Skeletal muscle cell (primary cell): ENCODE results near the gene PRXL2B.
A peak's percentile ranks its signal among the peaks of the same experiment; 100 is the strongest.

Source experiments
- DNase-seq: peaks from one replicate; pipeline ENCODE4 v3.0.0-alpha.2; 2010; ENCODE audit warnings: low read depth
- H3K4me3 ChIP-seq: 2 replicates; pipeline ENCODE4 v1.5.1; 2011; ENCODE audit warnings: low read depth, mild to moderate bottlenecking, control low read depth, low read length, moderate library complexity

Gene PRXL2B

DNA sequence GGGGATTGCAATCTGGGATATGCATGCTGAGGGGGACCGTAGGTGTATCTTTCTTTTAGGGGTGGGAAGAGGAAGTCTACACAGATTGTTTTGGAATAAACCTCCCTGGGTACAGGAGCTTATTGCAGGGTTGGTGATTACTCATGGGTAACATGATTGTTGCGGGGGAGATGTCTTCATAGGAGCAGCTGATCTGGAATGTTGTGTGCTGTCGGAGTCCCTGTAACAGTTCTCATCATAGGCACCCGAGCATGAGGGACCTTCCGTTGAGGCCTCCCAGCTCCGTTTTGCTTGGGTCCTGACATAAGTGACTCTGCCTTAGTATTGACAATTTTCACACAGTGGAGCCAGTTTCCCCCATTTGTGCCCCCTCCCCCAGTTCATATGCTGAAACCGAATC is 4.2 kb upstream of the PRXL2B start:
- no peak for DNase-seq
- H3K4me3 ChIP-seq = no peak overlapping the region

DNA sequence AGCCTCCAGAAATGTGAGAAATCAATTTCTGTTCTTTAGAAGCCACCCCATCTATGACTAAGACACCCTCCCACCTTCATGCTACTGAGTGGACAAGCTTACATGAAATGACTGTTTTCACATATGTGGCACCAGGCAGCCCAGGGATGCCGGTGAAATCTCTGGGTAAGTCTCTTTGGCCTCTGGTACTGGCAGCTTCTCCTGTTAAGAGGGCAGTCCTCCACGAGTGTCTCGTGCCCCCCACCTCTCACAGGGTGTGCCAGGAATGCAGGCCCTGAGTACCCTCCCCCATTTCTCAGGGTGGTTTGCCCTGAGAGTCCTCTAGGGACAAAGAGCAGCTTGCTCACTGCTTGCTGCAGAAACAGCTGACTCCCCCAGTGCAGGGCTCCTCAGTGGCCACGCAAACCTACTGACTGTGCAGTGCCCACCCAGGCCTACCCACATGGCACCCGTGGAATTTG is 3.2 kb upstream of the PRXL2B start:
- DNase-seq = no peak
- no peak overlapping the region for H3K4me3 ChIP-seq

DNA sequence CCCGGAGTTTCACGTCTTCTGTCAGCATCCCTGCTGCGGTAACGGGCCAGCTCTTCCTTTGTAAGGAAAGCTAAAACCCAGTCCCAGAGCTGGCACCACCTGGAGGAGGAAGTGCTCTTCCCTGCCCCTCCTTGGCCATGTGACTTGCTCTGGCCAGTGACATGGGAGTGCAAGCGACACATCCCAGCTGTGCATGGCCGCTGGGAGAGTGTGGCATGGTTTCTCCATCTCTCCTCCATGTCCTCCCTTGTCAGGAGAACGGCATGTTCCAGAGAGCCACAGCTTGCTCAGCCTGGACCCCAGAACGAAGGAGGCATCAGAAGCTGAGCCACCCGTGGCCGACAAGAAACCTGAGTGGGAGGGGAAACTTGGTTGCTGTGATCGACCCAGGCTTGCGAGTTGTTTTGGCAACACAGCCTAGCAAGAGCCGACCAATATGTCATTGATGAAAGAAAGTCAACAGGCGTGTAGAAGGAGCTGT is 2.7 kb upstream of the PRXL2B start:
- H3K4me3 ChIP-seq = no peak overlapping the region
- no peak for DNase-seq

DNA sequence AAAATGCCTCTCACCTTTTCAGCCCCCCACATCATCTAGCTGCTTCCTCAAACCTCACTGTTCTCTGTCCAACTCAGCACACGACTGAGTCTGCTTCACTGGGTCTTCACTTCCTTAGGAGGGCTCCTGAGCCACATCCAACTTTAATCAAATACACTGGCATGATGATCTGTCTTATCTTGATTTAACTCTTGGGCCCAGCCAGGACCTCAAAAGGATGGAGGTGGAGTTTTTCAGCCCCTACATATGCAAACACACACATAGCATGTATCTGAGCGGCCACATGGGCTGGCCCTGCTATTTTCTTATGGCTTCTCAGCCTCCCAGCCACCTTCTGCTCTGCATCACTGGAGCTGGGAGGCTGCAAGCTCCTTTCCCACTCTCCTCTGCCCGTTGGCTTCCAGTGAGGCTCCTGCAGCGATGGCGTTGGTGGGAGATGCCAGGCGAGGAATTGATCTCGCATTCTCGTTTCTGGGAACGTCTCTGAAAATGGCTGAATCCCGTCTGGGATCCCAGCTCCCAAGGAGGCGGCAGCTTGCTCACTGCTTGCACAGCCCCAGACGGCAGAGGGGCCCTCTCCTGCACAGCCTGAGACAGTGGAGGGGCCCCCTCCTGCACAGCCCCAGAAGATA is 1.8 kb upstream of the PRXL2B start:
- DNase-seq = no peak
- H3K4me3 ChIP-seq = peak overlapping the region; percentile 77

DNA sequence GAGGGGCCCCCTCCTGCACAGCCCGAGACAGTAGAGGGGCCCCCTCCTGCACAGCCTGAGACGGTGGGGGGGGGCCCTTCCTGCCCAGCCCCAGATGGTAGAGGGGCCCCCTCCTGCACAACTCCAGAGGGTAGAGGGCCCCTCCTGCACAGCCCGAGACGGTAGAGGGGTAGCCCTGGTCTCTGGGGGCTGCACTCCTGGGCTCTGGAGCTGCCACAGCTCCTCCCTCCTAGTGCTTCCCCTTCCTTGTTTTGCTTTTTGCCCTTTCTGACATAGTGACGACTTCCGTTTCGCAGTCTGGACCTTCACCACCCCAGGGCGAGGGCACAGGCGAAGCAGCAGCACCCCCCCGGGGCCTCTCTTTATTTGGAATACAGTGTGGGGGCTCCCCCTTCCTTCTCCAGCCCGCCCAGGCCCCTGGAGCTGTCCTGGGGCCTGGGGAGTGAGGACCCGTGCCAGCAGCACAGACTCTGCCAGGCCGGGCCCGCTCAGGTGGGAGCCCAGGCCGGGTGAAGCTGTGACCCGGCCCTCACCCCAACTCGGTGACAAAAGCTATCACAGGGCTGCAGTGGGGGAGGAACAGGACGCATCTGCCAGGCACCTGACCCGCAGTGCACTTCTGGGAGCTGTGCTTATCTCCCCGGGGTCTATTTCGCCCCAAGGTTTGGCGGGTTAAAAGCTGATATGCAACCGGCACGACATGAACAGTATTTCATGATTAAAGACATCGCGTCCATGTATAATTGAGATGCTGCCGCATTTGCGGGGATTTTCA is 1.1 kb upstream of the PRXL2B start:
- peak overlapping the region; percentile 77 for H3K4me3 ChIP-seq
- DNase-seq = no peak

DNA sequence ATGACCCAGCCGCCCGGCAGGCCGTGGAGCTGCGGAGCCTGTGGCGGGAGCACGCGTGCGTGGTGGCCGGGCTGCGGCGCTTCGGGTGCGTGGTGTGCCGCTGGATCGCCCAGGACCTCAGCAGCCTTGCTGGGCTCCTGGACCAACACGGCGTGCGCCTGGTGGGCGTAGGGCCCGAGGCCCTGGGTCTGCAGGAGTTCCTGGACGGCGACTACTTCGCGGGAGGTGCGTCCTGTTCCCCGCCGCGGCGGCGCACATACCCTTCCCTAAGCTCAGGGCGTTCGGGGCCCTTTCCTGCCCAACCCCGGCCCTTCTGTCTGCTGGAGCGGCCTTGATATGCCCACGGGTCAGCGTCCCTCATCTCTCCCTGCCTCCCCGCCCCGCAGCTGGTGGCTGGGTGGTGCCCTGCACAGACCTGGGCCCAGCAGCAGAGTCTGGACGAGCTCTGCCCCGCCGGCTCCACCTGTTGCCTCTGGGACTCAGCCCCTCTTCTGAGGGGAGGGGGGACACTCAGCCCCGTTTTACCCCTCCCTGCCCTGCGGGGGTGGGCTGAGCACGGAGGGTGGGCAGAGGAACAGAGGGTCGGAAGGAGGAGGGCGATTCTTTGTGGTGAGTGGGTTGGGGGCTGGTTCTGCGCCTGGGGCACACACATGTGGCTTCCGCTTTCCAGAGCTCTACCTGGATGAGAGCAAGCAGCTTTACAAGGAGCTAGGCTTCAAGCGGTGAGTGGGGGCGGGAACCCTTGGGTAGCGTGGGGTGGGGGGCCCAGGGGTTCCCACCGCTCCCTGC is 688 bp downstream of the PRXL2B start:
- H3K4me3 ChIP-seq = peak overlapping the region; percentile 77
- DNase-seq = no peak

DNA sequence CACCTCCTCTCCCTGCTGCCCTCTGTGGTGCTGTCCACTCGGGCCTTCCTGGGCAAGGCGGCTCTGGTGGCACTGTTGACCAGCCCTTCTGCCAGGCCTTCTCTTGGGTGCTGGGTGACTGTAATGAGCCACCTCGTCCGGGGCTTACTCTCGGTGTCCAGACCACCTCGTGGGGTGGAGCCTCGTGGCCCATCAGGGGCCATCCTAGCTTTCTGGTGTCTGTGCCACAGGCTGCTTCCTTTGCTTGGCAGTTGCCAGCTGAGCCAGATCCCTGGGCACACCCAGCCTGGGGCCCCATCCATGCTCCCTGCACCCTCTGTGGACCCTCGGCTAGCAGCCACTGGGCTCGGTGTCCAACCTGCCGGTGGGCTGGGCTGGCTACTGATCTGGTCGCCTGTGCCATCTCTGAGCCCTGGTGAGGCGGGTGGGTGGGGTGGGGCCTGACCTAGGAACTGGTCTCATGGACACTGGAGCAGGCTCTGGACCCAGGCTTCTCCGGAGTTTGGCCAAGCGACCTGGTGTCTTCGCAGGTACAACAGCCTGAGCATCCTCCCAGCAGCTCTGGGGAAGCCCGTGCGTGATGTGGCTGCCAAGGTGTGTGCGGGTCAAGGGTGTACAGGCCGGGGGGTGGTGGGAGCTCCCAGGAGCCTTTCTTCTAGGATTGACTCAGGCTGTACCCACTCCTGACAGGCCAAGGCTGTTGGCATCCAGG is 1.4 kb downstream of the PRXL2B start:
- no peak for DNase-seq
- H3K4me3 ChIP-seq = peak overlapping the region; percentile 77

DNA sequence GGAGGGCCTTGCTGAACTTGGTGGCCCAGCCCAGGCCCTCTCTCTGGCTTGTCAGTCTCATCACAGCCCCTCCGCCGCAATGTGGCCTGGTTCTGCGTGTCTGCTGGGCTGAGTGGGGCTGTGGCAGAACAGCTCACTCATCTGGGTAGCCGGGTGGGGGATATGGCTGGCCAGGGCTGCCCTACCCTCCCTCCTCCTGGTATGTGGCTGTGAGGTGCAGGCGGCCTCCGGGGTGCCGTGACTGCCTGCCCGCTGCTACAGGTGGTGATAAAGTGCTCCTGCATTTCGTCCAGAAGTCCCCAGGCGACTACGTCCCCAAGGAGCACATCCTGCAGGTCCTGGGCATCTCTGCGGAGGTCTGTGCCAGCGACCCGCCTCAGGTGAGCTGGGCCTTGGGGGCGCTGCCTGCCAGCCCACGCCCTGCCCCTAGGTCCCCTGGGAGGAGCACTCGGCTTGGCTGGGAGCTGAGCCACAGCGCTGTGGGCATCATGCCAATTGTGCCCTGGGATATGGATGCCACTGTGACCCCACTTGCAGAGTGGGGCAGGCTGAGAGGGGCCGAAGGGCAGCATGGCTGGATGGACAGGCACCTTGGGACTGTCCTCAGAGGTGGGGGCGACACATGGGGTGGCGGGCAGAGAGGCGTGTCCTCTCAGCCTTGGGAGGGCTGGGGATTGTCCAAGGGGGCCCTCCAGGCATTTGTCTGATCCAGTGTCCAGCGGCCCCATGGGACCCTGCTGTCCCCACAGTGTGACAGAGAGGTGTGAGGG is 2.3 kb downstream of the PRXL2B start:
- no peak overlapping the region for H3K4me3 ChIP-seq
- DNase-seq = no peak

DNA sequence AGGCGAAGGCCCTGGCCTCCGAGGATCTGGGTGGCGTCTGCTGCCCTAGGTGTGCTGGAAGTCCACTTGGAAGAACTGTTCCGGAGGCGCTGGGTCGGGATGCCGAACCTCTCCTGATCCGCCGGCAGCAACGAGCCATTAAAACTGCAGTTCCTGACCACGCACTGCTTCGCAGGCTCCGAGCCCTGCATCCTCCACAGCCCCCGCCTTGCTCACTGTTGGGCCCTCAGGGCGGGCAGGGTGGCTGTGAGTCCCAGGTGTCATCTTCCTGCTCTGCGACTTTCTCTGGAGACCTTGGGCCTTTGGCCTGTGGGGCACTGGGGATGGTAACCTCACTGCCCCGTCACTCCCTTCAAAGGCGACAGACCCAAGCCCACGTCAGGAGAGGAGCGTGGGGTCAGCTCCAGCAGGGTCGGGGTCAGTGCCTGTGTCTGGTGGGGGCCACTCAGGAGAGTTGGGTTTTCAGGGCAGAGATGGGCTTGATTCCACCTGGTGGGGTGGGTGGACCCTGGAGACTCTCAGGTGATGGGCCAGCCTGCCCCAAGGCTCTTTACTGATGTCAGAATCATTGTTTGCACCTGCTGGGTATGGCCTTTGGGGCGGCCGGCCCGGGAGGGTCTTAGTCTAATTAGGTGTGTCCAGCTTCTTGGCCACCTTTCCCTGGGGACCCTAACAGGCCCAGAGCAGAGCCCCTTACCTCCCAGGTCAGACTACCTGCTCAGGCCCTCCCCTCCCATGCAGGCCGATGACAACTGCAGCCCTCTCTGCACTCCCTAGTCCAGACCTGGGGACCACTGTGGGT is 3.1 kb downstream of the PRXL2B start:
- no peak overlapping the region for H3K4me3 ChIP-seq
- DNase-seq = no peak

DNA sequence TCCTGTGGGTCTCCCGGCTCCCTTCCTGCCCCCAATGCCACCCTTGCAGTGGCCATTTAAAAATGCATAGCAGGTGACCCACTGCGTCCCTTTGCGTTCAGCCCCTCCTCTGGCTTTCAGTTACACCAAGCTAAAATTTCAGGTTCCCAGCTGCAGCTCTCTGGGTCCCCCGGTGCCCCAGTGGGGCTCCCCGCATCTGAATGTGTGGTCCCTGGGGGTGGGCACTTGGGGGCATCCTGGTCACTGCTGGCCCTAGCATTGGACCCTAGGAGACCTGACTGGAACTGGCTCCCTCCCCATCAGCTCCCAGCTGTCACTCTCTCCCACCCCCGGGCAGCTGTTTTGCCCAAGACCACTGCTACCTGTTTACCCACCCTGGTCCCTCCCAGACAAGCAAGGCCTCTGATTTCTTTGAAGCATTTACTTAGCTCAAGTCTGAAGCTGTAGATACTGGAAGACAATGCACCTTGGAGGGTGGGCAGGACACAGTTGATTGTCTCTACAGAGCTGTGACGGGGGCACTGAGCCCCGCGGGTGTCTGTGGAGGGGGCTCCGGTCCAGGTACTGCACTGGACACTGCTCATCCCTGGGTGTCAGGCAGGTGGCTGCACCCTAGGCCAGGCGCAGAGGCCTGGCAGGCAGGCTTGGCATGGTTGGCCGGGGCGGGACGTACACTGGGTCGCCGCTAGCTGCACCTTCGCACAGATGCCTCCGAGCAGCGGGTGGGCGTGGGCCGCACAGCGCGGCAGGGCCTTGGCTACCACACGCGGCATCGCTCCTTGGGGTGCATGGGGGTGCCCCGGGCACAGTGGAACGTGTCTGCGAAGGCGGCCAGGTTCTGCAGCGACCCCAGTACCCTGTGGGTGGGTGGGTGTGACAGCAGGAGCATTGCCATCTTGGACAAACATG is 3.9 kb downstream of the PRXL2B start:
- H3K4me3 ChIP-seq = no peak overlapping the region
- no peak for DNase-seq

DNA sequence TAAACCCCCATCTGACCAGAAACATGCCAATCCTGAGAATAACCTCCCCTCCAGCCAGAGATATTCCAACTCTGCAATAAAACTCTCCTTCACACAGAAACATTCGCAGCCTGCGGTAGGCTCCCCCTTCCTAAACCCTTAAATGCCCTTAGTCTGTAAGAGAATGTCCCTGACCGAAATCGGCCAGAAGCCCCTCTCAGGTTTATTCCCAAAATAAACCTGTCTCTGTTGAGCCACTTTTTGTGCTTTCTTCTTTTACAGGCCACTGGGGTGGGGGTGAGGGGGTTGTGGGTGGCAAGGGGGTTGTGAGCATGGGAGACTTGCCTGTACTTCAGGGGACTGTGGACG is 4.6 kb downstream of the PRXL2B start:
- no peak overlapping the region for H3K4me3 ChIP-seq
- no peak for DNase-seq

DNA sequence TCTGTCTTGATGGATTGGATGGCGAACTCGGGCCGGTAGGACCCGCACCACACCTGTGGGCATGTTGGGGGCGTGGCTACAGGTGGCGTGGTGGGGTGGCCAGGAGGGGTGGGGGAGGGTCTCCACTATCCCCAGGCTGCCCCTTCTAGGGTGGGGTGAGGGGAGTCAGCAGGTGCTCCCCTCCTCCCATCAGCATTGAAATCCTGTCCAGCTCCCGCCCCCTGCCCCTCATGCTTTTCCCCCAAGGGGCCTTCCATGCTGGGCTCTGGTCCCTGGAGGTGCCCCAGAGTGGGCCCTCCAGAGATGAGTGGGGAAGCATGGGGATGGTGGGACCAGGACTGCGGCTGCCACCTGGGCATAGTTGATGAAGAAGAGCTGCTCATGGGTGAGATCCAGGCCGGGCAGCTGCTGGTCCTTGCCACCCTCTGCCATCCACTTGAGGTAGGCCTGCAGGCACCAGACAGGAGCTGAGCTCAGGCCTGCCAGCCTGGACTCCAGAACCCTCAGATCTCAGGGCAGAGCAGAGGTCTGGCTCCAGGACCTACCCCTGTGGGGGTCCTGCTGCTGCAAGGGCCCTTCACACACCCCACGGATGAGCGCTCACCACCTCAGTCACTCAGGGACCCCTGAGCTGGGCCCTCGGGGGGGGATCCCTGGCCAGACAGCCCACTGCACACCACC is 5.1 kb downstream of the PRXL2B start:
- H3K4me3 ChIP-seq = no peak overlapping the region
- no peak for DNase-seq

DNA sequence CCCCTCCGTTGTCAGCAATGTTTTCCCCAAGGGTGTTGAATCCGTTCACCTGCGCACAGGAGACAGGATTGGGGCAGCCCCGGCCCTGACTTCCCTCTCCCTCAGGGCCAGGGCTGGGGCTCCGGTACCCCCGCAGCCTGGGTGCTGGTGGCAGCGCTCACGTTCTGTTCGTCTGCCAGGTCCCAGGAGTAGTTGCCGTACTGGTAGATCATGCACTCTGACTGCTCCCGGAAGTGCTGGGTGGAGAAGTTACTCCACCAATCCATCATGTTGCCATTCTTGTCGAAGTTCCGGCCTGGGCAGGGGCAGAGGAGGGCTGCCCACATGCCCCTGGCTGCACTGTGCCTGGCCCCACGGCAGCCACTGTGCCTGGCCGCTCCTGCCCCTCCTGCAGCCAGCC is 6.1 kb downstream of the PRXL2B start:
- no peak for DNase-seq

DNA sequence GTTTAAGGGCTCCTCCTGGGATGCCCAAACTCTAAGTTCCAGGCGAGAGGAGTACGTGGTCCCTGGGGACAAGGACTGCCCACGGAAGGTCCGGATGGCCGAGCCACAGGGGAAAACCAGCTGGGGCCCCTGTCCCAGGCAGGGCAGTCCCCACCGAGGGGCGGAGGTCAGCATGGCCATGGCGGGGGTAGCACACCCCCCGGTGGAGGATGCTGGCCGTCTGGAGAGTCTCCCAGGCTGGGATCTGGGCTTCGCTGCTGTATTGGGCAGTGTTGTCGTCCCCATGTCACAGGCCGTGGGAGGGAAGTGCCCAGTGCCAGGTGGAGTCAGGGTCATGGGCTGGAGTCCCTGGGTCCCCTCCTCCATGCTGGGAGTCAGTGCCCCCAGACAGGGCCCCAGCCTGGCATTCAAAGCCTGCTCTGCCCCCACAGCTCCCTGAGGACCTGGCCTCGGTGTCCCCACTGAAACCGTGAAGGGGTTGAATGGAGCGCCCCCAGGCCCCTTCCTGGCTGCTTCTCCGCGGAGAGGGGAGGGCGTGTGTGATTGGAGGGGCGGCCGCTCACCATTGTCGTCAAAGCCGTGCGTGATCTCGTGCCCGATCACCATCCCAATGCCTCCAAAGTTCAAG is 6.8 kb downstream of the PRXL2B start:
- H3K4me3 ChIP-seq = no peak overlapping the region
- no peak for DNase-seq

More for the DNA sequence above, 6.1 kb downstream of the PRXL2B start:
- H3K4me3 ChIP-seq = no peak overlapping the region

DNA sequence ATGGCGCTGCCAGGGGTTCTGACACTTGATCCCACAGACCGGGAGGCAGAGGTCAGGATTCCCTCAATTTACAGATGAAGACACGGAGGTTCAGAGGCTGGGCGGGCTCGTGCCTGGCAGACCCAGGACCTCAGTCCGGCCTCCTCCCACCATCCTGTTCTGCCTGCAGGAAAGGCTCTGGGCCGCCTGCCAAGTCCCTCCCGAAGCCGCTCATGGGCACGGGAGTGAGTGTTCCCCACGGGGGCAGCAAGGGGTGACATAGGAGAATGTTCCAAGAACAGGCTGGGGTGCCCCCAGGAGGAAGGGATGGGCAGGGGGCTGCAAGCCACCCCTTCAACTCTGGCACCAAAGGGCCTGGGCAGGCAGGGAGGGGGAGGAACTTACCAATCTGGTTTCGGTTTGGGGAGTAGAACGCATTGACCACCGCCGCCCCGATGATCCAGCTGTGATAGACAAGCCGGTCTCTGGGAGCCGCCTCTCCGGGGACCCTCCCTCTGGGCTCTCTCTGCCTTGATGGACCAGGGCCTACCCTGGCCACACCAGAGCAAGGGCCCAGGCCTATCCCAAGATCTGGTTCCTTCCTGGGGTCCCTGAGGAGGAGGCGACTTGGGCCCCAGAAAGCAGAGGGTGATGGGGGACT is 7.5 kb downstream of the PRXL2B start:
- H3K4me3 ChIP-seq = no peak overlapping the region

DNA sequence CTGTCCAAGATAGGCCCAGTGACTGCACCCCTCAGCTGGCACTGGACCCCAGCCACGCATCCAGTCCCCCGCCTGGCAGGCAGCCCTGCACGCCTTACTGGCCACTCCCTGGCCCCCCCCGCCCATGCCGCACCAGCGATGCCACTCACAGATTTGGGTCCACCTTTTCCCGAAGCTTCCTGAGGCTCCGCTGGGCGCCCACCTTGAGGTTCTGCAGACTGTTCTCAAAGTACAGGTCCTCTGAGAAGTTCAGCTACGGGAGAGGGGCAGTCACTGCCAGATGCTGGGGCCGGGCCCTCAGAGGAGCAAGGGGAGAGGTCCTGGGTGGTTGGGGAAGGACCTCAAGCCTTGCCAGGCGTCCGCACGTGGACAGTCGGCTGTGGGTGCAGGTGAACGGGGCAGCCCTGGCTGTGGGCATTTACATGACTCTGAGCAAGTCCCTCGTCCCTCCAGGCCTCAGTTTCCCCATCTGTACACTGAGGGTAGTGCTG is 8.1 kb downstream of the PRXL2B start:
- no peak for DNase-seq
- H3K4me3 ChIP-seq = no peak overlapping the region

More for the DNA sequence above, 7.5 kb downstream of the PRXL2B start:
- no peak for DNase-seq
